Thyroid gland (tissue), 4 donors: ENCODE data around the gene KRTAP10-3. TPM values are rescaled to one million over a fixed set of nuclear protein-coding genes. Genes with fewer than 3 reads are reported as not detected.
"Not testable (repeated sequence)": the region's sequence is repeated elsewhere in the genome, so short reads cannot be mapped to it uniquely, and the experiment has no call there.

Experiments used
- DNase-seq, 2 donors: peaks; one replicate each; pipeline ENCODE4 v3.0.0-alpha.2; 2019
- H3K27ac ChIP-seq, 3 donors: fragments of 200-600 bp; sonication (generic); 1 replicate in 2 of 3; 2 replicates in 1 of 3; pipeline ENCODE4 v1.5.1; 2016 to 2019; ENCODE audit warnings: mild to moderate bottlenecking in 1 of 3, moderate library complexity in 1 of 3
- H3K27me3 ChIP-seq: fragments of 200-600 bp; sonication (generic); one replicate; pipeline ENCODE4 v1.5.1; 2019
- H3K36me3 ChIP-seq, 2 donors: fragments of 200-600 bp; sonication (generic); one replicate each; pipeline ENCODE4 v1.5.1; 2016 to 2019
- H3K4me1 ChIP-seq, 2 donors: fragments of 200-600 bp; sonication (generic); one replicate each; pipeline ENCODE4 v1.5.1; 2017 to 2019
- H3K4me3 ChIP-seq, 3 donors: fragments of 200-600 bp; sonication (generic); replicated peaks in 1 of 3; 1 replicate in 2 of 3; 2 replicates in 1 of 3; pipeline ENCODE4 v1.5.1; 2016; ENCODE audit warnings: mild to moderate bottlenecking in 1 of 3
- H3K9me3 ChIP-seq: fragments of 200-600 bp; sonication (generic); one replicate; pipeline ENCODE4 v1.5.1; 2017
- CTCF ChIP-seq, 6 experiments: fragments of 200-600 bp in 3 of 6; fragments of 450-650 bp in 3 of 6; sonication (generic) in 3 of 6; IDR thresholded peaks; one replicate each; pipeline ENCODE4 v1.5.1; 2016 to 2019; ENCODE audit warnings: antibody characterized with exemption in 6 of 6, mild to moderate bottlenecking in 2 of 6, inconsistent platforms in 1 of 6, moderate library complexity in 1 of 6
- POLR2A ChIP-seq, 2 donors: fragments of 450-650 bp; IDR thresholded peaks; one replicate each; pipeline ENCODE4 v1.6.1; 2017; ENCODE audit warnings: antibody characterized with exemption in 2 of 2, mild to moderate bottlenecking in 2 of 2, moderate library complexity in 1 of 2
- WGBS, 2 donors: methylation state at CpG; one replicate each; pipeline ENCODE4 v1.1.5; 2017; 5-methylcytosine and 5-hydroxymethylcytosine counted together
- intact Hi-C: fragments of 100-400 bp; cut with DNase I; formaldehyde crosslinking; loops from one replicate; pipeline ENCODE4 v1.15.1; 2023
- total RNA-seq, 4 donors: library from RNA; depleted of rRNA; stranded (reverse); fragments of >200 nt; gene quantifications; one replicate each; pipeline ENCODE4 v1.2.3, GENCODE V29; 2016

Gene KRTAP10-3
- total RNA-seq, 4 donors from 2014 or later: not detected

GRCh38 chr21:44602463-44602850 is 43.9 kb upstream of the KRTAP10-3 start:
- no peaks in the 10 kb centered on the region for H3K4me1 ChIP-seq
- intact Hi-C loops: no loop called here
- no peak overlapping the region for H3K4me3 ChIP-seq
- no peaks in the 10 kb centered on the region for H3K36me3 ChIP-seq
- no peaks in the 10 kb centered on the region for H3K27me3 ChIP-seq
- 65 to 92% methylated on average over 4 to 15 of the region's 21 CpGs for WGBS, 2 donors
- no peak for DNase-seq
- TF ChIP-seq POLR2A (IDR thresholded peaks at IDR 0.05) (no peak), CTCF (IDR thresholded peaks at IDR 0.05) (no peak)
- no peak overlapping the region for H3K27ac ChIP-seq
- no peaks in the 10 kb centered on the region for H3K9me3 ChIP-seq

GRCh38 chr21:44601596-44602462 is 43.2 kb upstream of the KRTAP10-3 start:
- WGBS, 2 donors: 82 to 88% methylated on average over 17 to 23 of the region's 23 CpGs
- H3K27ac ChIP-seq: no peak overlapping the region
- intact Hi-C loops: no loop called here
- H3K36me3 ChIP-seq: no peaks in the 10 kb centered on the region
- no peaks in the 10 kb centered on the region for H3K9me3 ChIP-seq
- no peaks in the 10 kb centered on the region for H3K27me3 ChIP-seq
- no peak overlapping the region for H3K4me3 ChIP-seq
- no peaks in the 10 kb centered on the region for H3K4me1 ChIP-seq
- no peak for DNase-seq
- TF ChIP-seq CTCF (IDR thresholded peaks at IDR 0.05): no peak
- no peak for TF ChIP-seq POLR2A (IDR thresholded peaks at IDR 0.05)

GRCh38 chr21:44601091-44601490 is 42.5 kb upstream of the KRTAP10-3 start:
- H3K9me3 ChIP-seq, DNase-seq, H3K36me3 ChIP-seq, H3K4me1 ChIP-seq, H3K4me3 ChIP-seq, H3K27ac ChIP-seq, intact Hi-C loops, H3K27me3 ChIP-seq: not testable (repeated sequence)
- 83 to 92% methylated on average over 5 to 9 of the region's 10 CpGs for WGBS, 2 donors

GRCh38 chr21:44600118-44600978 is 41.8 kb upstream of the KRTAP10-3 start, which contains the start of gene KRTAP10-7:
Gene KRTAP10-7, plus strand, starts transcription at chr21:44600597. Its CDS starts 25 bp downstream, at chr21:44600622.
- H3K36me3 ChIP-seq, H3K4me3 ChIP-seq, H3K9me3 ChIP-seq, intact Hi-C loops, H3K4me1 ChIP-seq, DNase-seq, H3K27me3 ChIP-seq, H3K27ac ChIP-seq: not testable (repeated sequence)
- WGBS, 2 donors: 82 to 84% methylated on average over 15 to 19 of the region's 23 CpGs

GRCh38 chr21:44599264-44600029 is 40.9 kb upstream of the KRTAP10-3 start:
- DNase-seq: no peak
- H3K27ac ChIP-seq: no peak overlapping the region
- no peaks in the 10 kb centered on the region for H3K36me3 ChIP-seq
- TF ChIP-seq CTCF (IDR thresholded peaks at IDR 0.05): no peak
- no peak for TF ChIP-seq POLR2A (IDR thresholded peaks at IDR 0.05)
- H3K4me1 ChIP-seq: no peaks in the 10 kb centered on the region
- no peaks in the 10 kb centered on the region for H3K9me3 ChIP-seq
- H3K27me3 ChIP-seq: no peaks in the 10 kb centered on the region
- intact Hi-C loops: no loop called here
- WGBS, 2 donors: 89 to 91% methylated on average over 8 of the region's 8 CpGs
- no peak overlapping the region for H3K4me3 ChIP-seq
